GM11168 (cell line): ENCODE results near the gene CBX1.

Experiments
- in situ Hi-C: fragments of 300-500 bp; cut with MboI; formaldehyde crosslinking; loops from one replicate; pipeline ENCODE4 v1.12.0; 2022; ENCODE audit warnings: low sequenced_read_pairs; ENCODE audit not compliant: unreplicated experiment

CBX1 gene

GRCh38 chr17:48055531-48056245 lies 45.6 kb downstream of the CBX1 start:
- in situ Hi-C loops: no loop called here

- in situ Hi-C loops: no loop called here
These were observed 46.8 kb downstream of the CBX1 start for GRCh38 chr17:48054238-48055185.

- in situ Hi-C loops: no loop called here
These were observed 47.5 kb downstream of the CBX1 start for GRCh38 chr17:48053758-48054237.

- in situ Hi-C loops: no loop called here
These were observed 48.1 kb downstream of the CBX1 start for GRCh38 chr17:48052956-48053757.

GRCh38 chr17:48051706-48052486 lies 49.4 kb downstream of the CBX1 start:
- in situ Hi-C loops: no loop called here

- in situ Hi-C loops: no loop called here
These were observed 50.0 kb downstream of the CBX1 start for GRCh38 chr17:48051283-48051682.

- in situ Hi-C loops: no loop called here
These were observed 52.7 kb downstream of the CBX1 start for GRCh38 chr17:48048384-48049126.

GRCh38 chr17:48047741-48048383 lies 53.4 kb downstream of the CBX1 start, which contains the start of gene NFE2L1:
Gene NFE2L1 (plus strand): TSS chr17:48048359. CDS start chr17:48051119, 2,760 bp downstream.
- in situ Hi-C loops: no loop called here

GRCh38 chr17:48047113-48047740 lies 54.1 kb downstream of the CBX1 start:
- in situ Hi-C loops: no loop called here

GRCh38 chr17:48046296-48046695 lies 55.0 kb downstream of the CBX1 start:
- in situ Hi-C loops: no loop called here

GRCh38 chr17:48045316-48046001 lies 55.8 kb downstream of the CBX1 start:
- in situ Hi-C loops: no loop called here

GRCh38 chr17:48044851-48045250 lies 56.4 kb downstream of the CBX1 start:
- in situ Hi-C loops: no loop called here

- in situ Hi-C loops: no loop called here
These were observed 58.1 kb downstream of the CBX1 start for GRCh38 chr17:48043176-48043575.

GRCh38 chr17:48038687-48039086 lies 62.6 kb downstream of the CBX1 start:
- in situ Hi-C loops: no loop called here

- in situ Hi-C loops: no loop called here
These were observed 63.4 kb downstream of the CBX1 start for GRCh38 chr17:48037838-48038323.

- in situ Hi-C loops: no loop called here
These were observed 64.0 kb downstream of the CBX1 start, which contains the start of gene COPZ2 for GRCh38 chr17:48037036-48037837. Gene COPZ2 (minus strand): TSS chr17:48037797. CDS start chr17:48037777, 20 bp downstream.
